ENCODE measurements around the gene PAK3.

Gene PAK3

DNA sequence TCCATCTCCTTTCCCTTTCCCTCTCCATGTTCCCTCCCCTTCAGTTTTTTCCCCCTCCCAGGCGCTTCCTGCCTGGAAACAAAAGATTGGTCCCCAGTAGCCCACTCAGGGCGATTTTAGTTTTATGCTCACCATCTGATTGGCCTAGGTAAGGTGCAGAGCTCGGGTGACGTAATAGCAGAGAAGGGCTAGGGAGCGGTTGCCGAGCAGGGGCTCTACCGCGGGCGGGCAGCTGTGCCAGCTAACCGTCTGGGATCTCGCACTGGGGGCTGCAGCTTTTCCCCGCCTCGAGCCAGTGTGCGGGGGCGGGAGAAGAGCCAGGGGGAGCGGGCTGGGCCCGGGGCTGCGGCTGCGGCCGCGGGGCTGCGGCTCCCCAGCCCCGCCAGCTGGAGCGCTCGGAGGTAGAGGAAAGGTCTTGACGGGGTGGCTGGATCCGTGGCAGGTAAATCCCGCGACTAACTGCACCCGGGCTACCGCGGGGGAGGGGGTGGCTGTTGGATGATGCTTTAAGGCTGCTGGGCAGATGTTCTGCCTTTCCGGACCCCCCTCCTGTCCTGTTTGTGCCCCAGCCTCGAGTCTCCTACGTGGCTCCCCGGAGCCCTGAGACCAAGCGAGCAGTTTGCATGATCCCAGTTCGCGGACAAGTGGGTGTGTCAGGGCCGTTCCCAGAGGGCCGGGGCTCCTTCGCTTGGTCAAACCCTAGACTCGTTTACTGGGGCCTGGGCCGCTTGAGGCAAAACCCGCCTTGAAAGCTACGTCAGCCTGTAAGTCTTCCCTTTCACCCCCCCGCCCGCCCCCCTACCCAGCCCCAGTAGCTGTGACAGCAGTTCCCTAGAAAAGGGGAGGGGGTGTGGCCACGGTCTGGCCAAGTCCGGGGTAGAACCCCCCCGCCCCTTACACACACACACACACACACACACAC is at the start of gene PAK3:
Gene PAK3 (plus strand): TSS at position 218 of the 922 bp plus-strand sequence. CDS start 26,913 bp downstream, outside the sequence.
- peak; percentile 25 for DNase-seq (ENCODE audit: low spot score)

DNA sequence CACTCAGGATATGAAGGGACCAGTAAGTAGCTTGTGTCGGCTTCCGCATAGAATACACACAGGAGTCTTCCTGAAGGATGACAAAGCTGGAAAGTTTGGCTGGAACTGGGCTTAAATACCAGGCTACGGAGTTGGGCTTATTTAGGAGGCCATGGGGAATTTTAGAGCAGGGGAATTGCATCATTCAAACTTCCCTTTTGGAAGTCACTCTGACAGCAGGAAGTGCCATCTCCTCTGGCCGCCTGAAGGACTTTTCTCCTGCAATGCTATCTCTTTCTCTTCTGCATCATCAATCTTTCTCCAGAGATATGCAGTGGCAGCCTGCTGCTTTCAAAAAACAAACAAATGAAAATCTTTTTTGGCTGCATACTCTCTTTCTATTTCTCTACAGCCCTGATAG is 48.4 kb upstream of the PAK3 start:
- DNase-seq (ENCODE audit: low spot score) = peak; percentile 8

DNA sequence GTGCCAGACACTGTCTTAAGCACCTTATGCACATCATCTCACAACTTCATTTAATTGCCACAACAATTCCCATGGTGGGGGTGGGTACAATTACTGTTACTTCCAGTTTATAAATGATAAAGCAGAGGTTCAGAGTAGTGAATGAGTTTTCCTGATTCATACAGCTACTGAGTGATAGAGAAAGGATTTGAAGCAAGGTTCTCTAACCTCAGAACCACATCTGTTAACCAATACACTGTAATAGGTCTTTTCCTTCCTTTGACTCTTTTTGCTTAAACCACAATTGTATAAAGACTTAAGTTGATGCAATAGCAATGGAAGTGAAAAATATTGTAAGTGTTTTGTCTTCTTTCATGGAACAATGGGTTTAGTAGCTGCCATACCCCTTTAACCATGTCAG is 43.5 kb upstream of the PAK3 start:
- DNase-seq (ENCODE audit: low spot score) = no peak

DNA sequence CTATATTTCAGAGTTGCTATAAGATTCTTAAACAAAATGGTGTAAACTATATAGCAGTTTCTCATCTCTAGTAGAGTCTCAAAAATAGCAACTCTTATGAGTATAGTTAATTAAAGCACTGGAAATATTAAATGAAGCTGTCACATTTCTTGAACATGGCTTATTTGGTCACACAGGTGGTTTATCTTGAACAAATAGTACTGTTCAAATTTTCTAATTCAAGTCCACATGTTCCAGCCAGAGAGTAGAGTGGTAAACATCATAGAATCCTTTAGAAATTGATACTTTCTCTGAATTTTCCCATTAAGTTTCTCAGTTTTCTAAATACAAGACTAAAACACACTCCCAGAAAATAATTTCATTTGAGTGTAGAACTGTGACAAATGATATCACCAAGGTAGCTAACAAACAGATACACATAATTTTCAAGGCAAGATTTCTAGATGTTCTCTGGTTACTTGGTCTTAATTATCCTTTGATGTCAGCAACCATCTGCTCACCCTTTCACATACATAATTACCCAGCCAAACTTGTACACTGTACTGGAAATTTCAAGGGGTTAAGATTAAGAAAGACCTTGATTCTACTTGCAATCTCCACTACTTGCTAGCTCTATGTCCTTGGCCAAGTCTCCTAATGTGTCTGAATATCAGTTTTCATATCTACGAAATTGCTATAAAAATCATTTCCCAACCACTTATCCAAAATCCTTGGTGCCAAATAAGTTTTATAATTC is 24.3 kb upstream of the PAK3 start:
- DNase-seq (ENCODE audit: low spot score) = no peak

DNA sequence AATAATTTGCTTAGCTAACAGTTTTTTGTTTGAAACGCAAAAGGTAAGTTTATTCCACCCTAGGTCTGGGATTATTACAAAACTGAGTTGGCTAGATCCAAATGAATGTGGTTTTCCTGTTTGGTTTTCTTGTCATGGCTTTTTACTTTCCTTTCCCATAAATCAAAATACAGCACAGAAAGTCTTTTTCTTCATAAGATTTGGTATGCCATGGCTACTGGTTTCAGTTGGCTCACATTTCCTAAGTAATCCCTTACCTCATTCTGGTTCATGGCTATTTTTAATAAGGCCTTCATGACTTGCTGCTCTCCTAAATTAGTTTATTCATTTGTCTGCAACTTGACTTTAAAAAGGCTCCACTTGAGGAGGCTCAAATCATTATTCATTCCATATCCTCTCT is 12.9 kb upstream of the PAK3 start:
- DNase-seq (ENCODE audit: low spot score) = no peak

DNA sequence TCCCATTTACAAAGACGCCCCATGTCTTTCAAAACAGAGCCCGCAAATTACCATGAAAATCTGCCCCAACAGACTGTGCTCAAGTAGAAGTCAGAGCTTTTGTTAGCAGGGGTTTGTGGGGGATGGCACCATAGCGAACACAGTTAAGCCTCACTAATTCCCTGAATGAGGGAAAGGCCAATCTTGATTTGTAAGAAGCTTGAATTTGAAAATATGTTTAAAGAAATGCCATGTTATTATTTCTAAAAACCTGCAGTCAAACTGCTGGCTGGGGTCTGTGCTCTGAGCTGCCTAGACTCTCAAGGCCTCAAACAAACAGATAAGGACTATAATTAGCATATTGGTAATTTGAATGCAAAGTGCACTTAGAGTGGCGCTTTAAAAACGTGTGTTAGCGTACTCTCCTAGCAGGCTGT is 9.4 kb upstream of the PAK3 start:
- DNase-seq (ENCODE audit: low spot score) = no peak

DNA sequence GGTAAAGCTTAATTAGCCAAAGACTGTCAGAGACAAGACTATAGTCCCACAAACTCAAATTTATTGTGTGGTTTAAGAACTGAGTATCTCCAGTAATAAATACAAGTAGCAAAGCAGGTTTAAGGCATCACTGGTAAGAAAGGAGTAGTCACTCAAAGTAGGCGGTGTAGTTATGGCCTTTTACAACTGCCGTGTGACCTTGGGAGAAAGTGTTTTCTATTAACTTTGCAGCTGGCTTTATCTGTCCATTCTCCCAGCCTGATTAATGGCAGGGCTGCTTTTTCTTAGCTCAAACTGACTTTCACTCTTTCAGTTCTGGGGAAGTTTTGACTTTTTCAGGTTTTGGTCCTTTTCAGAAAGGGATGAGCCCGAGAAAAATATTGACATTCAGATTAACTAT is 7.4 kb upstream of the PAK3 start:
- no peak for DNase-seq (ENCODE audit: low spot score)

DNA sequence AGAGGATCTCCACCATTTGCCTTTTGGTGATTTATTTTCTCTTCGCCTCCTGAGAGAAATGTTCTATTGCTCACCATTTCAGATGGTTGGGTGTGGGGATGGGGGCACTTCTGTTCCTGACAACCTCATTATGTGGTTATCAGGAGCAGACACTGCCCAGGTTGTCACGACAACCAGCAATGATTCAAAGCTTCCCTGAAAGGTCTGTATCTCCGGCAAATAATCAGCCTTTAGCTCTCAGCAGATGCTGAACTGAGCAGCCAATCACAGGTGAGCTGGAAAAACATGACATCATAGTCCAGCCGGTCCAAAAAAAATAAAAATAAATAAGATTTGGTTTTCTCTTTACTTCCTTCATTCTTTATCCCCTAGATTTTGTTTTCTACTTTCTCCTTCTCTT is 5.5 kb upstream of the PAK3 start:
- no peak for DNase-seq (ENCODE audit: low spot score)

DNA sequence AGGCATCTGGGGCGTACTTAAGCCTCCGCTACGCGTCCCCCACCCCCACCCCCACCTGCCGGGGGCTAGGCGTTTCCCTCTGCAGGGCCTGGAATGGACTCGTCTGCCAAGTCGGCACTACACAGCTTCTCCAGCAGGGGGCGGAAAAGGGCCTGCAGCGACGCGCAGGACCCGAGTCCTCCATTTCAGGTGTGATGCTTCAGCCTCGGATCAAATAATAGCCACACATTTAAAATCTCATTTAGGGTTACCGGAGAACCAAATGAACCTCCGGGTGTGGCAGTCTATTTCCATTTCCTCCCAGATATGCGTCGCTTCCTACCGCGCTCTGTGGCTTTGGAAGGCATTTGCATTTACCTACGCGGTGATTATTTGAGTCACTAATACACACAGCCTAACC is 2.9 kb downstream of the PAK3 start:
- peak; percentile 30 for DNase-seq (ENCODE audit: low spot score)

DNA sequence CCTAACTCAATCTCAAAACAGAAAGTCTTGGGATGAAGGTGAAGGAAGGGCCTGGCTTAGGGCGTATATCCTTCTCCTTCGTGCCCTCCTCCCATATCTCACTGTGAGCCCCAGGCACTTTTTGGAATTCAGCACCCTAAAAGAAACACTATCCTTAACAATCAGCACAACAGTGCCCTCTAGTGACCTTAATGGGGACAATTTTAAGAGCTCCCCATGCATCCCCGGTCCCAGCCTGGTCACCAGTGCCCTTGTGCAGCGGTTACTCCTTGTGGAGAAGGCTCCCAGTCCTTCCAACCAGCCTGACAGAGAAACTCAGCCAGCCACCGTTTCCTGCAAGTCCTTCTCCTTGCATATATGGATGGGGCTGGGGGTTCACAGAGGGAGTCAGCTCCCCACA is 4.2 kb downstream of the PAK3 start:
- peak; percentile 72 for DNase-seq (ENCODE audit: low spot score)

DNA sequence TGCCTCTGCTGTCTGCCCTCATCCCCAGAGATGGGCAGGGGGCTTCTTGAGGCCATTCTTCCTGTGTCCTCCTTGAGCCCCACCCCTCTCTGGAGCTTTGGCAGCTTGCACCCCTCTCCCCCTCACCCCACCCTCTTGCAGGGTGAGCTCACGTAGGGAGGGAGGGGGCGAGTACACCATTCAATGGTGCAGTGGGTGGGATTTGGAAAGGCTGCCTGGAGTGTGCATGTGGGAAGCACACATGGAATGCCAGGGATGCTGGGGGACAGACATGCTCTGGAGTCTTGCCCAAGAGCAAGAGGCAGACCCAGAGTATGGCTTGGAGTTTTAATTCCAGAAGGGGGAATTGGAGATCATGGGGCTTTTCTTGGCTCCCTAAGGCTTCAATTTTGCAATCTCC is 5.6 kb downstream of the PAK3 start:
- no peak for DNase-seq (ENCODE audit: low spot score)

DNA sequence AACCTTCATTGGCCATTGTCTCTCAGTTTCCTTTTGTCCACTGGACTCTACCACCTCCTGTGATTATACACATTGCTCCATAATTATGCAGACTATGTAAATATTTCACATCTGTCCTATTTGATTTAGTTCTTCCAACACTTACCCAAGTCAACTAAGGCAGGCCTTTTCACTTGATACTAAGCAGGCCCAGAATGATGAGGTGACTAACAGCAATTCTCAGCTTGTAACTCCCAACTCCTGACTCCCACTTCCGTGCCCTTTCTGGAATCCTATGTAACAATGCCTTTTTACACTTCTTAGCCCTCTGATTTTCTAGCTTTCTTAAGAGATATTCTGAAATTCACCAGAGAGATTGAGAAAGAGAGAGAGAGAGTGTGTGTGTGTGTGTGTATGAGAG is 6.6 kb downstream of the PAK3 start:
- DNase-seq (ENCODE audit: low spot score) = no peak

DNA sequence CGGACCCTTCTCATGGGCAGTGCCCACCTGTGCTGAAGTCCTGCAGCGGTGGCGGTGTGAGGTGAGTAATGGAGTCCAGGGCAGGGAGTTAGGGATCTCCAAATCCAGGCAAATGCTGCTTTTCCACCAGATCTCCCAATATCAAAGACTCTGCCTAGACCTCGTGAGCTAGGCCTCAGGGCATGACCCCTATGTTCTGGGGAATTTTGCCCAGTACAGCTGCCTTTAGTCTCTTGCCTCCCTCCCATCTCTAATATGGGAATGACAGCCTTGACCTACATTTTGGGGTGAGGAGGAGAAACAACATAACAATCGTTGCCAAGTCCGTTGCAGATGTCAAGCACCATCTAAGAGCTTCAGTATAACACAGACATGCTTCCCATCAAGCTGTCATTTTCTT is 7.3 kb downstream of the PAK3 start:
- DNase-seq (ENCODE audit: low spot score) = no peak

DNA sequence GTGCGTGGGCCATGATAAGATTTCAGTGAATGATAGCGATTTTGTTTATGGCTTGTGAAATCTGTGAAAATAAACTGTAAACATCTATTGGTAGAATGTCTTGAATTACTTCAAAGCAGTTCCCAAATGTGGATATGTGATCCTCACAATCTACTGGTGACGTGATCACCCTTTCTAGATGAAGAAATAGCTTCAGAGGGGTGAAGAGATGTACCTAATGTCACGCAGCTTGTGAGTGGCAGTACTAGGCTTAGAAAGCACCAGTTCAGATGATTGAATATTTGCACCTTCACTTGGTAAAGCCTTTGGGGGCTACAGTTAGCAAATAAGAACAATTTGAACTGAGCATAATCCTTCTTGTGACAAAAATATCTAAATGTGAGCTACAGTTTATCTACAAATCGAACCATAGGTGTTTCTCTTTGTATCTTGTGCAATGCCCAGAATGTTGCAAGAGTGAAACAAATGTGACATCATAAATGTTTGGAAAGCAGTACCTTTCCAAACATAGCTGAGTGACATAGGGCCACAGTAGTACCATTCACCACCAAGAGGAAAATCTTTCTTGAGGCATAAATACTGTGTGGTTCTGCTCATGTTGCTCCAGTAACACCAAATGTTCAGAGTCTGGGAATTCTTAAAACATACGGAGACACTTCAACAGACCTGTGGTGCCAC is 14.2 kb downstream of the PAK3 start:
- no peak for DNase-seq (ENCODE audit: low spot score)

DNA sequence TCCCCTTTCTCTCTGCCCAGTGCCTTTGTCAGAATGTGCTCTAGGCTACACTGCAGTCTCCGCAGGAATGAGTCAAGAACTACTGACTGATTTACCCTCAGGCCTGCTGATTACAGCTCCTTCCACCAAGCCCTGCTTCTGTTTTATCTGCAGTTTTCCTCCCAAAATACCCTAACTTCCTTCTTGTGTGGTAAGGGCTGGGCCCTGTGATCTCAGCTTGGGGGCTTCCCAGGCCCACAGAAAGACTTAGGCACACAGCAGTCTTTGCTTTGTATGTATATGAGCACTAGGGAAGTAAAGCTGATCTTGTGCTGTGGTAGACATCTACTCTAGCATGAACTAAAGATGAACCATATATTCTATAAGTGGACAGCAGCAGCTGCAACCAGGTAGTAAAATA is 18.8 kb downstream of the PAK3 start:
- DNase-seq (ENCODE audit: low spot score) = no peak

DNA sequence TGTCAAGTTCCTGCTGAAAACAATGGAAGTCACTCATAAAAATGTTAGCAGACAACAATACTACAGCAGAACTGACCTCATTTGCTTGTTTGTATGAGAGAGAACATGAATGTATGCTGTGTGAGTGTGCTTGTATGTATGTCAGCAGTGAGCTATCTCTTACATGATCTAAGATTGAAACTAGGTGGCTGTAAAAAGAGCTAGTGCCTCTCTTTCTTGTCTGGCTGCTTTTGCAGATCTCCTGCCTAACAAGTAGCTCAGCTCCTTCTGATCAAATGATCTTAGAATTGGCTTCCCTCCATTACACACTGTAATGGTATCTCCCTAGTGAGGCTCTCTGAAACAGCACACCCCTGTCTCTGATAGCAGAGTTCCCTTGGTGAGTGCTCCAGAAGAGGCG is 20.7 kb downstream of the PAK3 start:
- DNase-seq (ENCODE audit: low spot score) = no peak

DNA sequence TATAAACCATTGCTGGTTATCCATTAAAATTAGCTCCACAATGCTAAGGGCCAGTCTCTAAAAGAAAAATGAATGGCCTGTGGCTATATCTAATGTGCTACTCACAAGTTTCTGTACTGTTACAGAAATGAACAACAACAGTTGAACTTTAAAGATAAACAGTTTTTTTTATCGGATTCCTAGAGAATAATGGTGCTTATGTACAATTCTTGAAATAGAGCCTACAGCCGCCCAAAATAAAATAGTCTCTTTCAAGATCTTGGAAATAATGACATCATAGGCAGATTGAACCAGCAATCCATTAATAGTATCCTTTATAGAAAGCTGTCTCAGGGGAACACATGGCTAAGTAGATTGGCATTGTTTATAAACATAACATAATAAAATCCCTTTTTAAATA is 23.4 kb downstream of the PAK3 start:
- no peak for DNase-seq (ENCODE audit: low spot score)

DNA sequence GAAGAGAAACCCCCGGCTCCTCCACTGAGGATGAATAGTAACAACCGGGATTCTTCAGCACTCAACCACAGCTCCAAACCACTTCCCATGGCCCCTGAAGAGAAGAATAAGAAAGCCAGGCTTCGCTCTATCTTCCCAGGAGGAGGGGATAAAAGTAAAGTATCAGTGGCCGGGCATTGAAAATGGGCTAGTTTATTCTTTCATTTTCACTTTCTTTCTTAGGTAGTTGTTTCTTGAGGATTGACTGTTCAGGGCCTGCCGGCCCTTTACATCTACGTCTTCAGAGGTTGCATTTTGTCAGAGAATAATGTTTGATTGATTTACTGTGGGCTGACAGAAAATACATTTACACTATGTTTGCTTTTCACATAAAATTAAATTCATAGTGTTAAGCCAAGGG is 27.1 kb downstream of the PAK3 start:
- DNase-seq (ENCODE audit: low spot score) = no peak

DNA sequence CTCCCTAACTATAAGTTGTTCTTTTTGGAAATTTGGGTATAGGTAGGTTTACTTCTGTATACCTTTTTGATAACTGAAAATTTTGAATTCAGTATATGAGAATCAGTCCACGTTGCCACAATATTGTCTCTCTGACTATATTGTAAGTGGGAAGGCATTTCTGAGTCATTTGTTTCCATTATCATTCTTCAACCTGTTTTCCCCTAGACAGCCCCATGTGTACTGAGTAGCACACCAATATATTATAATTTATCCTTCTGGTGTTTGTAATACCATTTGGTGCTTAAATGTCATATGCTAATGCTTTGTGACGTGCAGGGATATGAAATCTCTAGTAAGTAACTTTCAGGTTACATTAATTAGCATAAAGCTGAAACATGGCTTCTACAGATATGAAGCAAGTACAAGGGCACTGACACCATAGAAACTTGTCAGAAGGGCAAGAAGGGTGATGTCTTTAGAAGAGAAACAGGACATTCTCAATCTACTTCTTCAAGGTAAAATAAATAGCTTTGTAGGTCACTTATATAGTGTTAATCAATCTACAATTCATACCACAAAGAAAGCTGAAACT is 27.7 kb downstream of the PAK3 start:
- no peak for DNase-seq (ENCODE audit: low spot score)

DNA sequence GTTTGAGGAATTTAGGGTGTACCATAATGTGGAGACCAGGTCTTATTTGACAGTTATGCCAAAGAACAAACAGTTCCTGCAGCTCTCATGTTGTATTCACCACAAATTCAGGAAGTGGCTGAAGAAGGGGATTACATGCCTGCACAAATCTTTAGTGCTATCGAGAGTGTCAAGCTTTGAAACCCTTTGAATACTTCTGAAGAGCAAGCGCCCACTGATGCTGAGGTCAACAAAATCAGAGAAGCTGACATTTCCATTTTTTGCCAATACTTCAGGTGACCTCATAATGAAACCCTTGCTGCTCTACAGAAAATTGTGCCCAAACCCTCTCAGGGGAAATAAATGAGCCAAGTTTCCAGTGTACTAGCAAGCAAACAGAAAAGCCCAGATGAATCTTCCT is 28.4 kb downstream of the PAK3 start:
- no peak for DNase-seq (ENCODE audit: low spot score)

DNA sequence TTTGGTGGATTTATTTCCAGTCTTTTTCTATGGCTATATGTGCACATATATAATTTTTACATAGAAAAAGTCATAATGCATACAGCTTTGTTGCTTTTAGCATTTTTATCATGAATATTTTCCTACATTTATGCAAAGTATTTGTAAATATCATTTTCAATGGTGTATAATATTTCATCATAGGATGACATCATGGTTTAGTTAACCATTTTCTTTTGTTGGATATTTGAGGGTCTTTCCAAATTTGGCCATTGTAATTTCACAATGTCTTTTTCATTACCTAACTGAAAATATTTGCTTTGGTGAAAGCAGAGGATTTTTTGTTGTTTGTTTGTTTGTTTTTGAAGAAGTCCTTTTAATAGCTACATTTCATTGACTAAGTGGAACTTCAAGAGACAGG is 31.0 kb downstream of the PAK3 start:
- no peak for DNase-seq (ENCODE audit: low spot score)

DNA sequence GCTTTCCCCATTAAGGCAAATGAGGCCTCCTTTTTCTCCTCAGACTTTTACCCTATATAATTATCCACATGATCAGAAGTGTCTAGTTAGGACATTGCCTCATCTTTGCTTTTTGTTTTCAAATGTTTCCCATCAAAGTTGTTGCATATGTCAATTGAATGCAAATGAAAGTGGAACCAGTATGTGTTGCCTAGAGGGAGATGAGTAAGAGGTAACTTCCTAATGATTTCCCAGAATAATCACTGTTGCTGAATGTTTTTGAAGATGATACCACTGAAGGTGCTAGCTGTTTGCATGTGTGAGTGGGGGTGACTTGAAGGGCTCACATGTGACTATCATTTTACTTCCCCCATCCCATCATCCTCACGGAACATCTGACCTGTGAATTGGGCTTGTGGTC is 33.9 kb downstream of the PAK3 start:
- no peak for DNase-seq (ENCODE audit: low spot score)

DNA sequence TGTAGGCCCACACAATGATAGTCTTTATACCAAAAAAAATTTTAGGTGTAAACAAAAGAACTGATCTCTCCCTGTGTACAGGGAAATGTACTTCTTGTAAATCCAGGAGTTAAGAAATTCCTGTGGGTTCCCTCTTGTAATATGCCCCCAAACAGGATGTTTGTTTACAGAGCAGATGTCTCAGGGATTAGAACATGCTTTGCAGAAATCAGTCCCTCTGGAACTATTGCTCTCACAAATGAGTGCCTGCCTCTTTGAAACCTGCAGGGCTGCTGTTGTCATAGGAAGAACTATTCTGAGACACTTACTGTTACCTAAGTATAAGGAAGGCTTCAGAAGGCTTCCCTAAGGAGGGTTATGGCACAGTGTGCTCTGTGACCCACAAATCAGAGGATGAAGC is 35.6 kb downstream of the PAK3 start:
- DNase-seq (ENCODE audit: low spot score) = no peak
